ENCODE measurements around the gene RAB27A.

DNA sequence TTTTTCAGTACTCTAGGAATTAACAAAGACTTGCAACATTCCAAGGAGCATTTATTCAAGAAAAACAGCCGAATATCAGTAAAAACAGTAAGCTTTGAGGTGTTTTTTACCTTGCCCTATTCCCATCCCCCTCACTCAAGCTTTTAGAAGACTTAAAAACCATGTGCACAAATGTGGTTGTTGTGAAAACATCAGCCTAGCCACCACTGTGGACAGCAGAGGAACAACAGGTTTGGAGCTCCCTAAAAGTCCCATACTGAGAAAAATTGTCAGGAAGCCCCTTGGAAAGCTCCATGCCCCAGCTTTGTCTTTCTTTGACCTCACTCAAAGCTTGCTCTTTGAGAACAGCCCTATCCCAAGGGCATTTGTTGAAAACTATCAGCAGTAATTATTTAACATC lies 58.2 kb downstream of the RAB27A start:
- TF ChIP-seq, protein P1, sequence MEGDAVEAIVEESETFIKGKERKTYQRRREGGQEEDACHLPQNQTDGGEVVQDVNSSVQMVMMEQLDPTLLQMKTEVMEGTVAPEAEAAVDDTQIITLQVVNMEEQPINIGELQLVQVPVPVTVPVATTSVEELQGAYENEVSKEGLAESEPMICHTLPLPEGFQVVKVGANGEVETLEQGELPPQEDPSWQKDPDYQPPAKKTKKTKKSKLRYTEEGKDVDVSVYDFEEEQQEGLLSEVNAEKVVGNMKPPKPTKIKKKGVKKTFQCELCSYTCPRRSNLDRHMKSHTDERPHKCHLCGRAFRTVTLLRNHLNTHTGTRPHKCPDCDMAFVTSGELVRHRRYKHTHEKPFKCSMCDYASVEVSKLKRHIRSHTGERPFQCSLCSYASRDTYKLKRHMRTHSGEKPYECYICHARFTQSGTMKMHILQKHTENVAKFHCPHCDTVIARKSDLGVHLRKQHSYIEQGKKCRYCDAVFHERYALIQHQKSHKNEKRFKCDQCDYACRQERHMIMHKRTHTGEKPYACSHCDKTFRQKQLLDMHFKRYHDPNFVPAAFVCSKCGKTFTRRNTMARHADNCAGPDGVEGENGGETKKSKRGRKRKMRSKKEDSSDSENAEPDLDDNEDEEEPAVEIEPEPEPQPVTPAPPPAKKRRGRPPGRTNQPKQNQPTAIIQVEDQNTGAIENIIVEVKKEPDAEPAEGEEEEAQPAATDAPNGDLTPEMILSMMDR (conservative IDR thresholded peaks at IDR 0.05) = no peak
- TF ChIP-seq EZH2 (IDR thresholded peaks at IDR 0.05; ENCODE audit: low read depth) = no peak

Data from PC-9 (cell line).